Prostate gland (tissue), 2 donors: ENCODE results near the gene CD177. TPM values are rescaled to one million over a fixed set of nuclear protein-coding genes. Genes with fewer than 3 reads are reported as not detected.

Experiments used
- DNase-seq: peaks from one replicate; pipeline ENCODE4 v3.0.0-alpha.2; 2019; ENCODE audit warnings: low spot score
- H3K27ac ChIP-seq, 2 donors: fragments of 200-600 bp; sonication (generic); 2 replicates each; pipeline ENCODE4 v1.5.1; 2017 to 2019
- H3K27me3 ChIP-seq: fragments of 200-600 bp; sonication (generic); replicated peaks from 2 replicates; pipeline ENCODE4 v1.5.1; 2019; ENCODE audit not compliant: insufficient read depth
- H3K36me3 ChIP-seq, 2 donors: fragments of 200-600 bp; sonication (generic); 1 replicate in 1 of 2; 2 replicates in 1 of 2; pipeline versions ENCODE4 v1.5.1 to v1.8.1; 2017 to 2019
- H3K4me1 ChIP-seq: fragments of 200-600 bp; sonication (generic); replicated peaks from 2 replicates; pipeline ENCODE4 v1.5.1; 2019
- H3K4me3 ChIP-seq, 2 donors: fragments of 200-600 bp; sonication (generic); 2 replicates each; pipeline ENCODE4 v1.5.1; 2017 to 2019
- H3K9me3 ChIP-seq: fragments of 200-600 bp; sonication (generic); 2 replicates; pipeline ENCODE4 v1.5.1; 2017
- POLR2A ChIP-seq: fragments of 450-650 bp; IDR thresholded peaks from one replicate; pipeline ENCODE4 v1.6.1; 2016; ENCODE audit warnings: antibody characterized with exemption, mild to moderate bottlenecking
- POLR2AphosphoS5 ChIP-seq: sonication (generic); formaldehyde crosslinking; IDR thresholded peaks from one replicate; pipeline ENCODE4 v1.6.1; 2017; ENCODE audit warnings: antibody characterized with exemption
- WGBS: methylation state at CpG from one replicate; pipeline ENCODE4 v1.1.5; 2018; 5-methylcytosine and 5-hydroxymethylcytosine counted together
- intact Hi-C: fragments of 100-400 bp; cut with DNase I; formaldehyde crosslinking; loops from one replicate; pipeline ENCODE4 v1.14.2; 2022
- total RNA-seq, 2 donors: library from RNA; depleted of rRNA; stranded (reverse); fragments of >200 nt; gene quantifications; one replicate each; pipeline ENCODE4 v1.1.0, GENCODE V29; 2016
- TF ChIP-seq, protein P1 (sequence below), 4 experiments: fragments of 200-600 bp in 2 of 4; fragments of 450-650 bp in 2 of 4; sonication (generic) in 2 of 4; IDR thresholded peaks; 1 replicate in 3 of 4; 2 replicates in 1 of 4; pipeline ENCODE4 v1.5.1; 2016 to 2019; ENCODE audit warnings: antibody characterized with exemption in 4 of 4, mild to moderate bottlenecking in 2 of 4, moderate library complexity in 2 of 4

The CD177 gene
- total RNA-seq, 2 donors from 2014 or later, result 77.6 to 248 TPM

DNA sequence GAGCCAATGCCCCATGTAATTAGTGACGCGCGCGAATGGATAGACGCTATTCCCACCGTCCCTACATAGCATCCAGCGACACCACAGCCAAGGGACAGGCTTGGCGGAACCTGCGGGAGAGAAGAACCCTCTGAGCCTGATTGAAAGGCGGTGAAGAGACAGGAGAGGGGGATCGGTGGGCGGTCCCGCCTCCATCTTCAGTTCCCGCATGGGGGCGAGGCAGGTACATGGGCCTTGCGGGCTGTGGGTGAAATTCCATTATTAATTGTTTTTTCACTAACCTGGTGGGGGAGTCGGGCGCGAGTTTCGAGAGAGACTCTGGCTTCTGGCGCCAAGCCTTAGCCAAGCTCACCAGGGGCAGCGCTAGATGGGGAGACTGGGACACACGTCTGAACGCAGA lies 52.8 kb downstream of the CD177 start:
- no peak for DNase-seq
- Histone ChIP-seq H3K4me3 (no peak overlapping the region), H3K36me3 (no peaks in the 10 kb centered on the region), H3K27me3 (no peaks in the 10 kb centered on the region), H3K27ac (no peak overlapping the region), H3K9me3 (no peaks in the 10 kb centered on the region), H3K4me1 (no peaks in the 10 kb centered on the region)
- no peak for TF ChIP-seq POLR2A
- TF ChIP-seq POLR2AphosphoS5, result no peak
- TF ChIP-seq, protein P1, sequence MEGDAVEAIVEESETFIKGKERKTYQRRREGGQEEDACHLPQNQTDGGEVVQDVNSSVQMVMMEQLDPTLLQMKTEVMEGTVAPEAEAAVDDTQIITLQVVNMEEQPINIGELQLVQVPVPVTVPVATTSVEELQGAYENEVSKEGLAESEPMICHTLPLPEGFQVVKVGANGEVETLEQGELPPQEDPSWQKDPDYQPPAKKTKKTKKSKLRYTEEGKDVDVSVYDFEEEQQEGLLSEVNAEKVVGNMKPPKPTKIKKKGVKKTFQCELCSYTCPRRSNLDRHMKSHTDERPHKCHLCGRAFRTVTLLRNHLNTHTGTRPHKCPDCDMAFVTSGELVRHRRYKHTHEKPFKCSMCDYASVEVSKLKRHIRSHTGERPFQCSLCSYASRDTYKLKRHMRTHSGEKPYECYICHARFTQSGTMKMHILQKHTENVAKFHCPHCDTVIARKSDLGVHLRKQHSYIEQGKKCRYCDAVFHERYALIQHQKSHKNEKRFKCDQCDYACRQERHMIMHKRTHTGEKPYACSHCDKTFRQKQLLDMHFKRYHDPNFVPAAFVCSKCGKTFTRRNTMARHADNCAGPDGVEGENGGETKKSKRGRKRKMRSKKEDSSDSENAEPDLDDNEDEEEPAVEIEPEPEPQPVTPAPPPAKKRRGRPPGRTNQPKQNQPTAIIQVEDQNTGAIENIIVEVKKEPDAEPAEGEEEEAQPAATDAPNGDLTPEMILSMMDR (IDR thresholded peaks at IDR 0.05), result no peak
- intact Hi-C loops, result no loop called here
- 58% methylated on average over 24 of the region's 24 CpGs for WGBS

DNA sequence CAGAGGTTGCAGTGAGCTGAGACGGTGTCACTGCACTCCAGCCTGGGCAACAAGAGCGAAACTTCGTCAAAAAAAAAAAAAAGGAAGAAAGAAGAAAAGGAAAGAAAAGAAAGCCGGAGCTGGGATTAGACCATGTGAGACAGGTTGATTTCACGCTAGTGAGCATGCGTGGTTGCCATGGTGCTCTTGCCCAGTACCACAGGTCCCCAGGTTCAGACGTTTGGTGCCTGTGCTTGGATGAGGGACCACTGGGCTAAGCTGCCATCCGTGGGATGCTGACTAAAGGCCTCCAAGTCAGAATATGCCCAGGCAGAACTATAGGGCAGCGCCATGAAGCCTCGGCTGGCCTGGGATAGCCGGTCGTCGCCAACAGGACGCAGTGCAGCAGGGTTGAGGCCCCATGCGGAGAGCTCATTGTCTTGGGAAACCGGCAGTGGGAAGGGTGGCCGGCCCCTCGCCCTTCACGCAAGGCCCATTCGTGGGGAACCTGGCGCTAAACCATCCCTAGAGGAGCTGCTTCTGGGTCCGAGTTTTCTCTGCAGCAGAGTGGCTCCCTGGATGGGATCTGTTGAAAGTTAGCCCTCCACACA lies 54.0 kb downstream of the CD177 start:
- 91% methylated on average over 22 of the region's 22 CpGs for WGBS
- TF ChIP-seq, protein P1 (IDR thresholded peaks at IDR 0.05), result no peak
- TF ChIP-seq POLR2AphosphoS5, result no peak
- no peak for TF ChIP-seq POLR2A
- DNase-seq, result no peak
- H3K27me3 ChIP-seq, result no peaks in the 10 kb centered on the region
- H3K27ac ChIP-seq, result no peak overlapping the region
- intact Hi-C loops, result no loop called here
- H3K36me3 ChIP-seq, result no peaks in the 10 kb centered on the region
- H3K4me1 ChIP-seq, result no peaks in the 10 kb centered on the region
- no peak overlapping the region for H3K4me3 ChIP-seq
- H3K9me3 ChIP-seq, result no peaks in the 10 kb centered on the region

DNA sequence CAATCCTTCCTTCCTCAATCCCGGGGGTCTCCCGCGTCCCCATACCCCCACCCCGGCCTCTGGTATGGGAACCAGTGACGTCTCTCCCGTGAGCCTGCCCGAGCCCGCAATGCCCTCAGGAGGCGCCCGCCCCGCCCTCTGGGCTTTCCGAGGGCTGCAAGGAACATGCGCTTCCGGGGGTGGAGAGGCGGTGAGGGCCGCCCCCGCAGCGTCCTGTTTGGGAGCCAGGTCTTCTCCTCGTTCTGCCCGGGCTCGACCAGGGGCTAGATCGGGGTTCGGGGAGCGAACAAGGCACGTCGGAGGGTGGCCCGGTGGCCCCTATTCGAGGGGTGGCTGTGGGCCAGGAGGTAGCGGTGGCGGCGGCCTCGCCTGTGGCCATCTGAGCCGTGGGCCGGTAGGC lies 54.6 kb downstream of the CD177 start:
- Histone ChIP-seq H3K27ac (no peak overlapping the region), H3K4me3 (no peak overlapping the region), H3K27me3 (no peaks in the 10 kb centered on the region), H3K36me3 (no peaks in the 10 kb centered on the region), H3K4me1 (no peaks in the 10 kb centered on the region), H3K9me3 (no peaks in the 10 kb centered on the region)
- TF ChIP-seq, protein P1 (IDR thresholded peaks at IDR 0.05), result no peak
- TF ChIP-seq POLR2A (no peak), POLR2AphosphoS5 (no peak)
- 96% methylated on average over 20 of the region's 34 CpGs for WGBS
- no peak for DNase-seq
- intact Hi-C loops, result no loop called here

DNA sequence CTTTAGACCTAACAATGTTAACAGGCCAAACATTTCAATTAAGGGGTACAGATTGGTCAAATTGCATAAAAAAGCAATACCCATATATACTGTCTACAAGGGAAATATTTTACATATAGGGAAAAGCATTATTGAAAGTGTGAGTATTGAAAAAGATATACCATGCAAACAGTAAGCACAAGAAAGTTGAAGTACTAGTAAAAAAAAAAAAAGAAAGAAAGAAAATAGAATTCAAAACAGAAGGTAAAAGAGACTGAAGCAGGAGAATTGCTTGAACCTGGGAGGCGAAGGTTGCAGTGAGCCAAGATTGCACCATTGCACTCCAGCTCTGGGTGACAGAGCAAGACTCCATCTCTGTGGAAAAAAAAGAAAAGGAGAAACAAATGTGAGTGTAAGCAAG lies 55.9 kb downstream of the CD177 start:
- H3K9me3 ChIP-seq, result no peaks in the 10 kb centered on the region
- 94% methylated on average over 1 of the region's 1 CpG for WGBS
- no peak for DNase-seq
- H3K36me3 ChIP-seq, result no peaks in the 10 kb centered on the region
- no peaks in the 10 kb centered on the region for H3K4me1 ChIP-seq
- TF ChIP-seq, protein P1 (IDR thresholded peaks at IDR 0.05), result no peak
- no peak for TF ChIP-seq POLR2AphosphoS5
- TF ChIP-seq POLR2A, result no peak
- H3K27ac ChIP-seq, result no peak overlapping the region
- no peak overlapping the region for H3K4me3 ChIP-seq
- no peaks in the 10 kb centered on the region for H3K27me3 ChIP-seq
- intact Hi-C loops, result no loop called here

DNA sequence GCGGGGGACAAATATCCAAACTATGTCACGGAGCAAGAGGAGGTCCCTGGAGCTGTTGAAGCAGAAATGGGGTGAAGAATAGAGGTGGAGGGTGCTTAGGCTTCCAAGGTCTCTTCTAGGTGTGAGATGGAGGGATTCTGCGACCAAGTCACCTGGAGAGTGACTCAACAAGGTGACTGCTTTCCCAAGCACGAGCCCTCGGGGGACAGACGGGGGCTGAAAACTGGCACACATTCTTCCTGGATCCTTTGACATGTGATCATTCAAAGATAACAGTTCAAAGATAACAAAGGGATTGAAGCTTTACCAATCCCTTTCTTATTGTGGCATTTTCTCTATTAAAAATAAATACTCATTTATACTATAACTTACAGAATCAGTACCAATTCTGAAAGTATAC lies 59.0 kb downstream of the CD177 start:
- intact Hi-C loops, result no loop called here
- Histone ChIP-seq H3K27me3 (no peaks in the 10 kb centered on the region), H3K27ac (no peak overlapping the region), H3K4me1 (no peaks in the 10 kb centered on the region), H3K9me3 (no peaks in the 10 kb centered on the region), H3K36me3 (no peaks in the 10 kb centered on the region), H3K4me3 (no peak overlapping the region)
- no peak for DNase-seq
- WGBS, result 71% methylated on average over 6 of the region's 6 CpGs
- no peak for TF ChIP-seq POLR2AphosphoS5
- TF ChIP-seq, protein P1 (IDR thresholded peaks at IDR 0.05), result no peak
- no peak for TF ChIP-seq POLR2A
